HepG2 (cell line): ENCODE data around the gene LEFTY2. TPM values are rescaled to one million over a fixed set of nuclear protein-coding genes. Genes with fewer than 3 reads are reported as not detected.

Experiments
- ATF1 ChIP-seq: IDR thresholded peaks from 2 replicates; pipeline ENCODE4 v1.6.1; 2016; ENCODE audit warnings: mild to moderate bottlenecking, control low read depth
- EED ChIP-seq: sonication (generic); formaldehyde crosslinking; IDR thresholded peaks from 2 replicates; pipeline ENCODE4 v1.5.0; 2020; ENCODE audit warnings: mild to moderate bottlenecking, missing genetic modification reagents
- EP300 ChIP-seq, 3 experiments: sonication (generic) in 1 of 3; formaldehyde crosslinking in 1 of 3; IDR thresholded peaks; 2 replicates each; pipeline versions ENCODE4 v1.5.1 to v1.6.1; 2011 to 2020; ENCODE audit warnings: low read depth in 2 of 3, low read length in 2 of 3, borderline replicate concordance in 1 of 3, improper control_type of control experiment in 1 of 3, mild to moderate bottlenecking in 1 of 3, missing genetic modification reagents in 1 of 3, moderate library complexity in 1 of 3
- FOXA1 ChIP-seq, 2 experiments: fragments of 450-650 bp in 1 of 2; sonication (generic) in 1 of 2; formaldehyde crosslinking in 1 of 2; IDR thresholded peaks; 2 replicates each; pipeline versions ENCODE4 v1.4.0 to v1.6.1; 2016 to 2020; ENCODE audit warnings: missing genetic modification reagents in 1 of 2
- FOXO1 ChIP-seq: sonication (generic); formaldehyde crosslinking; IDR thresholded peaks from 2 replicates; pipeline ENCODE4 v1.4.0; 2020; ENCODE audit warnings: missing genetic modification reagents
- GABPB1 ChIP-seq: IDR thresholded peaks from 2 replicates; pipeline ENCODE4 v1.6.1; 2016; ENCODE audit warnings: mild to moderate bottlenecking, missing genetic modification reagents, moderate library complexity, missing compliant biosample characterization
- LBX2 ChIP-seq: sonication (generic); formaldehyde crosslinking; IDR thresholded peaks from 2 replicates; pipeline ENCODE4 v1.5.0; 2020; ENCODE audit warnings: missing genetic modification reagents, mild to moderate bottlenecking, borderline replicate concordance
- MAX ChIP-seq: IDR thresholded peaks from 2 replicates; pipeline ENCODE4 v1.6.1; 2012; ENCODE audit warnings: inconsistent platforms
- RCOR2 ChIP-seq: IDR thresholded peaks from 2 replicates; pipeline ENCODE4 v1.6.1; 2016; ENCODE audit warnings: missing biosample characterization, missing genetic modification reagents
- SNAPC2 ChIP-seq: sonication (generic); formaldehyde crosslinking; IDR thresholded peaks from 2 replicates; pipeline ENCODE4 v1.8.1; 2022; ENCODE audit warnings: mild to moderate bottlenecking, missing genetic modification reagents
- THAP9 ChIP-seq: sonication (generic); formaldehyde crosslinking; IDR thresholded peaks from 2 replicates; pipeline ENCODE4; 2020; ENCODE audit warnings: missing genetic modification reagents, mild to moderate bottlenecking, borderline replicate concordance
- polyA plus RNA-seq, 8 experiments: library from polyadenylated mRNA; depleted of rRNA in 3 of 8; stranded (reverse) in 7 of 8; unstranded in 1 of 8; fragments of >200 nt; fragmentation: Illumina TruSeq in 4 of 8; extraction: Trizol in 4 of 8; gene quantifications; 2 replicates each; pipeline versions ENCODE4 v1.2.1 to v1.2.3, GENCODE V29; 2011 to 2016; ENCODE audit warnings: low read depth in 4 of 8, missing spikeins in 1 of 8, mixed read lengths in 1 of 8; ENCODE audit not compliant: insufficient read depth in 1 of 8
- total RNA-seq, 5 experiments: library from RNA; depleted of rRNA; stranded (reverse); fragments of >200 nt; fragmentation: Illumina TruSeq; extraction: Trizol; gene quantifications; 2 replicates each; pipeline ENCODE4 v1.2.3, GENCODE V29; 2016; ENCODE audit warnings: low read depth in 1 of 5
- TF ChIP-seq, protein P1 (sequence below): sonication (generic); formaldehyde crosslinking; IDR thresholded peaks from 2 replicates; pipeline ENCODE4 v1.4.0; 2020; ENCODE audit warnings: missing genetic modification reagents, borderline replicate concordance
- TF ChIP-seq, protein P2 (sequence below), 2 experiments: fragments of 450-650 bp in 1 of 2; sonication (generic) in 1 of 2; formaldehyde crosslinking; IDR thresholded peaks; 2 replicates each; pipeline versions ENCODE4 v1.5.0 to v1.8.0; 2020 to 2022; ENCODE audit warnings: mild to moderate bottlenecking in 1 of 2, missing genetic modification reagents in 1 of 2
- TF ChIP-seq, protein P3 (sequence below): sonication (generic); formaldehyde crosslinking; IDR thresholded peaks from 2 replicates; pipeline ENCODE4 v1.5.1; 2020; ENCODE audit warnings: mild to moderate bottlenecking, missing genetic modification reagents, moderate library complexity

The LEFTY2 gene
- total and polyA plus RNA-seq, 2 of the 13 experiments (the other 11 are each of a cell fraction or from before 2014, with no cell fraction given), result 0.13 to 0.33 TPM

DNA sequence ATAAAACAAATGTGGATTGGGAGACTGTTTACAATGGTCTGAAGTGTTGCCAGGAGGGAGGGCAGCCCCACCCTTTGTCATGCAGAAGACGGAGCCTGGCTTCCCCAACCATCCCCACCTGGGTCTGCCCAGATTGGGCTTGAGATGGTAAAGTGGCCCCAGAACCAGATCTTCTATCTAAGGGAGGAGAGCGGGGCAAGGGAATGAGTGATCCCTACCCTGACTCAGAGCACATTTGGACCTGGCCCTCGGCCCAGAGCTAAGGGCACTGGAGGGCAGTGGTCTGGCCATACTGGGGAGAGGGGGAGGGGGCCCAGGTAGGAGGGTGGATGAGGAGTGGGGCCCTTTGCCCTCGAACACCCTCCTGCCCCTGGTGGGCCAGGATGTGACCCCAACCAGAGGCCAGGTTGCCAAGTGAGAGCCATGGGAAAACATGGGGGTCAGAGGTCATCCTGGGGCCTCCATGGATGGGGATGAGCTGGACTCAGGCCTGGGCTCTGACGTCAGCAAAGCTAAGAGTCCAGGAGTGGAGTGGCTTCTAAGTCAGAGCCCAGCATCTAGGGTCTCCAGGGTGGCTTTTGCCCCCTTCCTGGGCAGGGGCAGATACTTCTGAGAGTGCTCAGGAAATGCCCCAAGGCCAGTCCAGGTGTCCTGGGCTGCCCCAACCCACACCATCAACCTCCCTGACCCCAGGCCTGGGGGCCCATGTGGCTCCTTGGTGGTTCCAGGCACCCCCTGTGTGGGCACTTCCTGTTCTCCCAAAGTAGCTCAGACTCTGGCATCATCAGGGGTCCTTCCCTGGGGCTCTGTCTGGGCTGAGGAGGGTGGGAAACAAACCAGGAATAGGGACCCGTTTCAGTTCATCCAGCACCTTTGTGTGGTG, 50.4 kb downstream of the LEFTY2 start (continued):
- TF ChIP-seq EP300 (IDR thresholded peaks at IDR 0.05; ENCODE audit: low read depth in 2 of 2, low read length in 2 of 2) (peak in 1 of 2 experiments; percentile 36; a peak in 1 of 4 replicates), EP300 (CRISPR knock-in tag; IDR thresholded peaks at IDR 0.05; ENCODE audit: borderline replicate concordance) (0 out of 2 replicates have a peak, but pooled peaks have one; percentile 29), ATF1 (peak; percentile 40; the same call in 1 of the 2 replicates), SNAPC2 (no peak), GABPB1 (0 out of 2 replicates have a peak, but pooled peaks have one; percentile 32), FOXO1 (peak; percentile 44; the same call in 1 of the 2 replicates), EED (CRISPR knock-in tag) (no peak), THAP9 (no peak), LBX2 (CRISPR knock-in tag) (no peak), FOXA1 (IDR thresholded peaks at IDR 0.05) (no peak), FOXA1 (CRISPR knock-in tag; IDR thresholded peaks at IDR 0.05) (0 out of 2 replicates have a peak, but pooled peaks have one; percentile 15), MAX (0 out of 2 replicates have a peak, but pooled peaks have one; percentile 19), RCOR2 (CRISPR knock-in tag) (0 out of 2 replicates have a peak, but pooled peaks have one; percentile 43)
- TF ChIP-seq, protein P1, sequence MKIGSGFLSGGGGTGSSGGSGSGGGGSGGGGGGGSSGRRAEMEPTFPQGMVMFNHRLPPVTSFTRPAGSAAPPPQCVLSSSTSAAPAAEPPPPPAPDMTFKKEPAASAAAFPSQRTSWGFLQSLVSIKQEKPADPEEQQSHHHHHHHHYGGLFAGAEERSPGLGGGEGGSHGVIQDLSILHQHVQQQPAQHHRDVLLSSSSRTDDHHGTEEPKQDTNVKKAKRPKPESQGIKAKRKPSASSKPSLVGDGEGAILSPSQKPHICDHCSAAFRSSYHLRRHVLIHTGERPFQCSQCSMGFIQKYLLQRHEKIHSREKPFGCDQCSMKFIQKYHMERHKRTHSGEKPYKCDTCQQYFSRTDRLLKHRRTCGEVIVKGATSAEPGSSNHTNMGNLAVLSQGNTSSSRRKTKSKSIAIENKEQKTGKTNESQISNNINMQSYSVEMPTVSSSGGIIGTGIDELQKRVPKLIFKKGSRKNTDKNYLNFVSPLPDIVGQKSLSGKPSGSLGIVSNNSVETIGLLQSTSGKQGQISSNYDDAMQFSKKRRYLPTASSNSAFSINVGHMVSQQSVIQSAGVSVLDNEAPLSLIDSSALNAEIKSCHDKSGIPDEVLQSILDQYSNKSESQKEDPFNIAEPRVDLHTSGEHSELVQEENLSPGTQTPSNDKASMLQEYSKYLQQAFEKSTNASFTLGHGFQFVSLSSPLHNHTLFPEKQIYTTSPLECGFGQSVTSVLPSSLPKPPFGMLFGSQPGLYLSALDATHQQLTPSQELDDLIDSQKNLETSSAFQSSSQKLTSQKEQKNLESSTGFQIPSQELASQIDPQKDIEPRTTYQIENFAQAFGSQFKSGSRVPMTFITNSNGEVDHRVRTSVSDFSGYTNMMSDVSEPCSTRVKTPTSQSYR (CRISPR knock-in tag), result peak; percentile 70; the same call in 1 of the 2 replicates
- TF ChIP-seq, protein P2, sequence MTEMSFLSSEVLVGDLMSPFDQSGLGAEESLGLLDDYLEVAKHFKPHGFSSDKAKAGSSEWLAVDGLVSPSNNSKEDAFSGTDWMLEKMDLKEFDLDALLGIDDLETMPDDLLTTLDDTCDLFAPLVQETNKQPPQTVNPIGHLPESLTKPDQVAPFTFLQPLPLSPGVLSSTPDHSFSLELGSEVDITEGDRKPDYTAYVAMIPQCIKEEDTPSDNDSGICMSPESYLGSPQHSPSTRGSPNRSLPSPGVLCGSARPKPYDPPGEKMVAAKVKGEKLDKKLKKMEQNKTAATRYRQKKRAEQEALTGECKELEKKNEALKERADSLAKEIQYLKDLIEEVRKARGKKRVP (CRISPR knock-in tag; IDR thresholded peaks at IDR 0.05), result no peak
- TF ChIP-seq, protein P3, sequence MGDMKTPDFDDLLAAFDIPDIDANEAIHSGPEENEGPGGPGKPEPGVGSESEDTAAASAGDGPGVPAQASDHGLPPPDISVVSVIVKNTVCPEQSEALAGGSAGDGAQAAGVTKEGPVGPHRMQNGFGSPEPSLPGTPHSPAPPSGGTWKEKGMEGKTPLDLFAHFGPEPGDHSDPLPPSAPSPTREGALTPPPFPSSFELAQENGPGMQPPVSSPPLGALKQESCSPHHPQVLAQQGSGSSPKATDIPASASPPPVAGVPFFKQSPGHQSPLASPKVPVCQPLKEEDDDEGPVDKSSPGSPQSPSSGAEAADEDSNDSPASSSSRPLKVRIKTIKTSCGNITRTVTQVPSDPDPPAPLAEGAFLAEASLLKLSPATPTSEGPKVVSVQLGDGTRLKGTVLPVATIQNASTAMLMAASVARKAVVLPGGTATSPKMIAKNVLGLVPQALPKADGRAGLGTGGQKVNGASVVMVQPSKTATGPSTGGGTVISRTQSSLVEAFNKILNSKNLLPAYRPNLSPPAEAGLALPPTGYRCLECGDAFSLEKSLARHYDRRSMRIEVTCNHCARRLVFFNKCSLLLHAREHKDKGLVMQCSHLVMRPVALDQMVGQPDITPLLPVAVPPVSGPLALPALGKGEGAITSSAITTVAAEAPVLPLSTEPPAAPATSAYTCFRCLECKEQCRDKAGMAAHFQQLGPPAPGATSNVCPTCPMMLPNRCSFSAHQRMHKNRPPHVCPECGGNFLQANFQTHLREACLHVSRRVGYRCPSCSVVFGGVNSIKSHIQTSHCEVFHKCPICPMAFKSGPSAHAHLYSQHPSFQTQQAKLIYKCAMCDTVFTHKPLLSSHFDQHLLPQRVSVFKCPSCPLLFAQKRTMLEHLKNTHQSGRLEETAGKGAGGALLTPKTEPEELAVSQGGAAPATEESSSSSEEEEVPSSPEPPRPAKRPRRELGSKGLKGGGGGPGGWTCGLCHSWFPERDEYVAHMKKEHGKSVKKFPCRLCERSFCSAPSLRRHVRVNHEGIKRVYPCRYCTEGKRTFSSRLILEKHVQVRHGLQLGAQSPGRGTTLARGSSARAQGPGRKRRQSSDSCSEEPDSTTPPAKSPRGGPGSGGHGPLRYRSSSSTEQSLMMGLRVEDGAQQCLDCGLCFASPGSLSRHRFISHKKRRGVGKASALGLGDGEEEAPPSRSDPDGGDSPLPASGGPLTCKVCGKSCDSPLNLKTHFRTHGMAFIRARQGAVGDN (CRISPR knock-in tag), result peak; percentile 80
